HK-2 (cell line): ENCODE measurements around the gene ADAMTSL3.
"Not testable (repeated sequence)": the region's sequence is repeated elsewhere in the genome, so short reads cannot be mapped to it uniquely, and the experiment has no call there.

ENCODE experiments used
- DNase-seq: peaks from one replicate; pipeline ENCODE4 v3.0.0-alpha.2; 2018; ENCODE audit not compliant: unreplicated experiment

The ADAMTSL3 gene

DNA sequence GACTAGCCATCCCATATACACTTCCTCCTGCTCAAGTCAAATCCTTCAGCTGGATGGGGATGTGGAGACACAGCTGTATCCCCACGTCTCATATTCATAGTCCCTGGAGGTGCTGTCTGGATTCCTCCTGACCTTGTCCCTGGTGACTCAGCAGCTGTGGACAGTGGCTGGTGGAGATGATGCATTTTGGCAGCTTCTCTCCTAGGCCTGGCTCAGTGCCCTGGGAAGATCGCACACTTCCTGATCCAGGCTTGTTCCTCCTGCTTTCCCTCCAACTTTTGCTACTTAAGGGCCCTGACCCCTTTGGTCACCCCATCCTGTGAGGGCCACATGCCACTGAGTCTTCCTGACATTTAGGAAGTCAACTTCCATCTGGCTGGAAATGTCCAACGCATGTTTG, 44.4 kb downstream of the ADAMTSL3 start:
- DNase-seq, result peak; percentile 34

DNA sequence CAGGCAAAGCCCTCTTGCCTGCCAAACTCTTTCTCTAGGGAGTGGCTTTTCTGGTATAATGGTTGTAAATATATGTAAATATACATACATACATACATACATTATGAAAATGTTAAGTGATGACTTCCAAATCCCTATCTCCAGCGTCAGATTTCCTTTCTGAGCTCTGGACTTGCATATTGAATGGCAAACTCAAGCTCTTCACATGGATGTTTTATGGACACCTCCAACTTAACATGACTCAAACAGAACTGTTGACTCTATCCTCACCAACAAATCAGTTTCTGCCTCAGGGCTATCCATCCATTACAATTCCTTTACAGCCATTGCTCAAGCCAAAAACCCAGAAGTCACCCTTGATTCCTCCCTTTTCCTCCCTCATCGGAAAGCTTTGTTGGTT, 45.1 kb downstream of the ADAMTSL3 start:
- DNase-seq, result no peak

DNA sequence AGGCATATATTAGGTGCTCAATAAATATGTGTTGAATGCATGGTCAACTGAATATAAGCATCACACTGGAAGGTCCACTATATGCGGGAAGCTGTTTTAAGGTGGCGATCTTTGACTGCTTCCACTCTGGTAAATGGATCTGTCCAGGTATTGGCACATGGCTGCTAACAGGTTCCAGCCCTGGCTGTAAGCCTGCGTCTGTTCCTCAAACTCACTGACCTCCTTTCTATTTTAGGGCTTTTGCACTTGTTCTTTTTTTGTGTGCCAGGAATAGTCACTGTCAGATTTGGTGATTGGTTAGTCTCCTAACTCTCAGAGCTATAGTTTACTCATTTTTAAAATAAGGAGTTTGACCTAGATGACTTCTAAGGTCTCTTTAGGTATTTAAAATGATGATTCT, 46.2 kb downstream of the ADAMTSL3 start:
- DNase-seq, result no peak

GRCh38 chr15:83702314-83702713, 48.4 kb downstream of the ADAMTSL3 start:
- not testable (repeated sequence) for DNase-seq

- no peak for DNase-seq
Observed at GRCh38 chr15:83708328-83708727, 54.4 kb downstream of the ADAMTSL3 start.

DNA sequence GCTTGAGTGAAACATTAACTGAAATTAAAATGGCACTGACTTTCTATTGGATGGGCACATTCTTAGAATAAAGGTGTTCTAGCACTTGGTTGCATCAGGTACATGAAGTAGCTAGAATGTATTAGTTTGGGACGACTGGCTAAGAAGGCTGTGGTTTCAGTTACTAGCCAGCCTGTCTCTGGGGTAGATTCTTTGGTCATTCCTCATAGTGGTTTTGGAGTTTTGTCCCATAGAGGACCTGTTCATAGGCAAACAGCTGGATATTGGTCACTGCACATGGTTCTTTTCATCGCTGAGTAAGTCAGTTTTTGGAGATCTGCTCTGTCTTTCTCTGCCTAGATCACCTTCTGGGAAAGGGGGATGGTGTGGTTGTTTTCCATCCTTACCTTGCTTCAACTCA, 55.3 kb downstream of the ADAMTSL3 start:
- DNase-seq, result no peak

DNA sequence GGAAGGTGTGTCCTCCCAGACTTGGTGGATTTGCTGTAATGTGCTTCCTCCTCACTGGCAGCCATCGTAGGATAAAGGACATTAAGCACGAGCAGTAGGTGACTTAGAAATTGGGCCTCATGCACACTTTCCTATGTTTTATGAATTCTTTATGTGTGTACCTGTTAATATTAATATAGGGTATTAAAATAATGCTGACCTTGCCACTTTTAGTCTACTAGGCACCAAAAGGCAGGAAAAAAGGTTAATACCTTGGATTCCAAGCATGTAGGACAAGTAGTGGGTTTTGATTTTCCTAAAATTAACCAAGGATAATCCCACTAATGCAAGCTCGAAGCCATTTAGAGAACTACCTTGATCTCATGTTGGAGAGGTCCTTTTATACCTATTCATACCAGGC, 55.9 kb downstream of the ADAMTSL3 start:
- DNase-seq, result no peak

DNA sequence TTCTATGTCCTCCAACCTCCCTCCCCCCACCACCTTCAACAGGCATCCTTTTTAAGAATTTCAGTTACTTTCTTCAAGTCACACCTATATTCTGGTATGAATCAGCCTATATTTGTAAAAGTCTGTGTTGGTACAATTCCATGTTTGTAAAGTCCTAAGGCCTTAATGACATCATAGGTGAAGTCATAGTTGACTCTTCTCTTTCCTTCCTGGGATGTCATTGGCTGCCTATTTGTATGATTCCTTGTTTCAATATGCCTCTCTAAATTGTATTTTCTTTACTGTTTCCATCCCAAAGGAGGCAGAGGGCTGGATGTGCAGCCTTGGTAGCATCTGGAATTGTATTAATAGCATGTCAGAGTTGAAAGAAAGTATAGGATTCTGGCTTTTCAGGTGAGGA, 56.5 kb downstream of the ADAMTSL3 start:
- no peak for DNase-seq

DNA sequence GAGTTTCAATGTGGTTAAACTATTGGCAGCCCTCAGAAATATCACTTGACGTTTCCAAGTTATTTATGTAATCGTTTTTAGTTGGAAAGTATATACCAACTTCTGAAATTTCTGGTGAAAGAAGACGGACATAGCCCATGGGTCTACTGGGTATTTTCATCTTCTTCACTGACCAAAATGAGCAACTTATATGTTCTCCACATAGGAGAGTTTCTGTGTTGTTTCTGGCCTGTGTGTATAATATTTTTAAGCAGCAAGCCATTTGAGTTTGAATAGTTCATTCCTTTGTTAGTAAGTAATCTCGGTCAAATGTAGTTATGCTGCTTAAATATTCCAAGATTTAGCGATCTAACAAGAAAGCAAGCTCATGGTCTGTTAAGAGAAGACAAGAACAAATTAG, 57.3 kb downstream of the ADAMTSL3 start:
- no peak for DNase-seq

GRCh38 chr15:83713242-83713641, 59.3 kb downstream of the ADAMTSL3 start:
- no peak for DNase-seq

DNA sequence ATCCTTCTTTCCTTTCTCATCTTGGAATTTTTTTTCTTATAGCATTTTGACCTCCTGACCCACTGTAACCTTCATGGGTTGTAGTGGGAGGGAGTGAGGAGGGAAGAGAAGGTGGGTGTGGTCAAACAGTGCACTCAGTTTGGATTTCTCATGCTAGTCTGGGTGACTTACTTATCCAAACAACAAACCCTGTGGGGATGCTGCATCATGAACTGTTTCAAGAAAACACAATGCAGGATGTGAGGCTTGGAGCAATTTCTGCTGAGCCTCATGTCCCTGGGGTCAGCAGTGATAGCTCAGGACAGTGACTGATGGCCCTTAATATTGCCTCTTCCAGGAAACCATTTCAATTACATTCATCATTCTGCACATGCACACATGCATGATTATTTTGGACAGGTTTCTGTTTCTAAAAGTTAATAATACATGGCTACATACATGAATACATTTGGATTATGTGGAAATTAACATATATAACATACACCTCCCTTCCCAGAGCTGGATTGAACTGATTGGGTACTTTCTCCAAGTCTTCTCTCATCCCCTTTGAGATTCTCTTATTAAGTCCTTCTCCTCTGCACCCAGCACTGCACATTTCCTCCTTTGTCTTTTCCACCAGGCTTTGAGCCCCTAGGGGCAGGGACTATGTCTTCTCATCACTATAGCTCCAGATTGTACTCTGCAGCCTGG, 61.2 kb downstream of the ADAMTSL3 start:
- no peak for DNase-seq

DNA sequence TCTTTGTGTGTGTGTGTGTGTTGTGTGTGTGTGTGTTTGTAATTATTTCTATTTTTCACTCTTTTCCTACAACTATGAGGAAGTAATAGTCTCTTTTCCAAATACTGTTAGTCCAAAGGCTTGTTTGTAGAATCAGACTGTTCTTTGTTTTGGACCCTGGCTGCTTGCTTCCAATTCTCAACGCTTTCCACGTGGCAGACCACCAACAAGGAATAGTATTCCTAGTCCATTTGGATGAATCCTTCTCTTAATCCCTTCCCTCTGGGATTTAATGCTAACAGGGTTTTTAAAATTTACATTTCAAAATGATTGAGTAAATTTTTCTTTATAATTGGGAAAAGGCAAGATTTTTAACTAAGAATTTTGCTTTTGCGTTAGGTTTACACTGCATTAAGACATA, 62.7 kb downstream of the ADAMTSL3 start:
- no peak for DNase-seq

DNA sequence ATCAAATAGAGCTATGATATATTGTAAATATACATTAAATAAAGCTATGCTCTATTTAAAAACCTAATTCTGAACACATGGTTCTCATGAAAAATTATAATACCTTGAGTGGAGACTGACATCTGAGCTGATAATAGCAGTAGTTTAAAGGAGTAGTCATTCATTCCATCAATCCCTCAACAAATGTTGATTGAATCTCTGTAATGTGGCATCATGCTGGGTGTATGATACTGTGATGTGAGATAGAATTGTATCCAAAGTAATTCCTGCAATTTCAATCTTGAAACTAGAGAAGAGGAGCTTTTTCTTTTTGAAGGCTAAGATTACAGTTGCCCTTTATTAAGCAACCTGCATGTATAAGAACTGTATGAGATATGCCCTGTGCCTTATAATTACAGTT, 63.1 kb downstream of the ADAMTSL3 start:
- no peak for DNase-seq

- DNase-seq, result no peak
Observed at GRCh38 chr15:83720468-83720867, 66.5 kb downstream of the ADAMTSL3 start.

DNA sequence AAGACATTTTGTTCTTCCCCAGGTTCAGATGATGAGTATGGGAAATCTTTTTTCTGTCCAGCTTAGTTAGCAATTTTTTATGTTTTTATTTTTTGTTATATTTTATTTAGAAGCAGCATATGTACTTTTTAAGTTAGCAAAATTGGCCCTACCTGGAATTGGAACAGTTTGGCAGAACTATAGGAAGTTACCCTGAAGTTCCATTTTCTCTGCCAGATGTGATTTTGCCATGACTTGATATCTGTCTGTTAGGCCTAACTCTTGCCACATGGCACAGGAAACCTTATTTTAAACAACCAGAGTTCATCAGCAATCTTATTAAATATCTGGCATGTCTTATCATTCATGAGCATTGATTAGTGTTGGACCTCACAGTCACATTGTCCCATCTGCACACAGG, 67.1 kb downstream of the ADAMTSL3 start:
- no peak for DNase-seq

DNA sequence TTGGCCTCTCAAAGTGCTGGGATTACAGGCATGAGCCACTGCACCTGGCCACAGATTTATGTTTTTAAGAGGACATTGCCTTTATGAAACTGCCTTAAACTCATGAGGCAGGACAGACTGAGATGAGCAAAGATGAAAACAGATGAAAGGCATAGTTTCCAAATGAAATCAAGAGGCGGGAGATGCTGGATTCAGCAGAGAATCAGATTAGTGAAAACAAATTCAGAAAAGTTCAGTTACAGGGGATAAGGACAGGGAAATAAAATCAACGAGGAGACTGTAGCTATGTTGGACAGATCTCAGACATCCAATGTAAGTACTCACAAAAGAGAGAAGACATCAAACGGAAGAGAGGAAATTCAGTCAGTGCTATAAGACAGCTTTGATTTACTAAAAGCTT, 68.1 kb downstream of the ADAMTSL3 start:
- no peak for DNase-seq

DNA sequence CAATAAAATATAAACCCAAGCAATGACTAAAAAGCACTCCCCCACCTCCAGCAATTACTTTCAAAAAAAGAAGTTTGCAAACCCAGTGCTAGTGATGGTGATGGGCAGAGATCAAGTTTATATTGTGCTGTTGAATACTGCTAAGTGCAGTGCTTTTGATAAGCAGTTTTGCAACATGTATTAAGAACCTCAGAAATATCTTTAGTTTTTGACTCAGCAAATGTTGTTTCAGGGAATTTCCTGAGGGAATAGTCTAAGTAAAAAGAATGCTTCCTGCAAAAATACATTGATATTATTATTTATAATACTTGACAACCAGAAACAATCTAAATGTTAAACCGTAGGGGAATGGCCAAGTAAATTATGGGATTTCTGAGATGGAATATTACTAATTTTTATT, 69.3 kb downstream of the ADAMTSL3 start:
- DNase-seq, result no peak

DNA sequence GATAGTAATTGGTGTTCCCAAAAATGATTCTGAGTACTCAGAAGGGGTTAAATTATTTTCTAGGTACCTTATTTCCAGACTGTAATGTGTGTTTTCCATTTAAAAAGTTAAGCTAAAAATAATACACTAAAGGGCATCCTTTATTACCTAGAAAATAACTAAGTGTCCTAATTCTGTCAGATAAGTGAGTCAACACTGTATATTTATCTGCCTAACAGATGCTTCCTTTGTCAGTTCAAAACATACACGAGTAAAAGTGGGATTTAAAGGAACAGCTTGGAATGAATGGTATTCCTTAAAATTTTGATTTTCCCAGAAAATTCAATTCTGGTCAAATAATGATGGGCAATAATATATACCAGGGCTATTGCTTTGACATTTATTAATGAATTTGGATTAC, 78.3 kb downstream of the ADAMTSL3 start:
- DNase-seq, result no peak

GRCh38 chr15:83732770-83733169, 78.8 kb downstream of the ADAMTSL3 start:
- DNase-seq, result no peak

GRCh38 chr15:83733206-83733605, 79.3 kb downstream of the ADAMTSL3 start:
- DNase-seq, result peak; percentile 46

DNA sequence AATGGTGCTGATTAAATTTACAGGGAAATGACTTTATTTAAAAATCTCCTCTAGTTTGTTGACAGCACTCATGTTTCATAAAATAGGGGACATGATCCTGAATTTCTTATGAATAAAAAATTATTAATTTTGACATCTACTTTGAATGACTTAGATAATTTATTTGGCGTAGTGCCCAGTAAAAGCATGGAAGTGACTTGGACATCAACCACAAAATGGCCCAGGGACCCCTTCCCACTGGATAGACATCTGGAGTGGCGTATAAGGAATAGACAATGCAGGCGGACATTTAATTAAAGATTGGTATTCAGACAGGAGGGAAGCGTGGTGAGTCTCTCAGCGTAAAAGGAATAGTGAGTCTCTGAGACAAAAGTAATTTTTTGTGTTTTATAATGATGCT, 79.8 kb downstream of the ADAMTSL3 start:
- DNase-seq, result no peak

- no peak for DNase-seq
Observed at GRCh38 chr15:83734487-83734886, 80.6 kb downstream of the ADAMTSL3 start.

- DNase-seq, result no peak
Observed at GRCh38 chr15:83739629-83740028, 85.7 kb downstream of the ADAMTSL3 start.

GRCh38 chr15:83745771-83746170, 91.8 kb downstream of the ADAMTSL3 start:
- no peak for DNase-seq
